Keratinocyte (primary cell): ENCODE results near the gene PLBD2.

ENCODE experiments used
- CTCF ChIP-seq, 3 experiments: IDR thresholded peaks in 1 of 3; conservative IDR thresholded peaks in 1 of 3; optimal IDR thresholded peaks in 1 of 3; 2 replicates in 2 of 3; 3 replicates in 1 of 3; pipeline versions ENCODE3 to v1.5.1; 2011; ENCODE audit warnings: low read length in 3 of 3, mild to moderate bottlenecking in 3 of 3, moderate library complexity in 2 of 3, control low read depth in 1 of 3, inconsistent platforms in 1 of 3; ENCODE audit not compliant: insufficient read depth in 2 of 3; ENCODE audit errors: extremely low read depth in 1 of 3
- EZH2 ChIP-seq: IDR thresholded peaks from one replicate; pipeline ENCODE4 v1.6.1; 2012; ENCODE audit warnings: inconsistent platforms, mild to moderate bottlenecking, low read length, moderate library complexity

- TF ChIP-seq CTCF (optimal IDR thresholded peaks at IDR 0.05 in 1 of 3, IDR thresholded peaks at IDR 0.05 in 1 of 3, conservative IDR thresholded peaks at IDR 0.05 in 1 of 3; ENCODE audit: extremely low read depth in 1 of 3, insufficient read depth in 2 of 3, low read length in 3 of 3) (no peak), EZH2 (no peak)
Measured at GRCh38 chr12:113400362-113400761, 42.0 kb downstream of the PLBD2 start.
